HCT116 (cell line): ENCODE results near the gene PRMT3. TPM values are rescaled to one million over a fixed set of nuclear protein-coding genes. Genes with fewer than 3 reads are reported as not detected.

Source experiments
- ATAC-seq: fragments of 200-7000 bp; cut with Tn5 transposase; 2 replicates; pipeline ENCODE4 v1.9.1; 2020; ENCODE audit warnings: mild to moderate bottlenecking, moderate library complexity
- BruUV-seq: library from RNA; stranded (reverse); fragments of 400-500 nt; replicated peaks from 2 replicates; lab custom pipeline; 2021; lab: Mats Ljungman, UMichigan
- CTCF ChIA-PET: fragments of 300-600 bp; sonication (Branson Sonifier 250); formaldehyde crosslinking; loops from one replicate; lab custom pipeline; 2021; ENCODE audit warnings: antibody characterized with exemption; lab: Charles Lee
- POLR2A ChIA-PET: fragments of 300-600, 350-600 bp; sonication (Branson Sonifier 250); formaldehyde crosslinking; loops from one replicate; lab custom pipeline; 2021; ENCODE audit warnings: antibody characterized with exemption; lab: Charles Lee
- RAD21 ChIA-PET, 2 experiments: fragments of 300-600 bp; sonication (Branson Sonifier 250); formaldehyde crosslinking; loops; one replicate each; lab custom pipeline; 2023; ENCODE audit warnings: low total read pairs in 2 of 2; ENCODE audit not compliant: uncharacterized antibody in 2 of 2, unreplicated experiment in 2 of 2, low non-redundant PET in 1 of 2; lab: Charles Lee
- DNase-seq: peaks from one replicate; pipeline ENCODE4 v3.0.0-alpha.2; 2010; ENCODE audit warnings: low read depth, low spot score
- H2AFZ ChIP-seq: fragments of 200-600 bp; shearing (Covaris generic), sonication (generic); 2 replicates; pipeline ENCODE4 v1.6.1; 2017; ENCODE audit warnings: low read depth, mixed run types, mixed read lengths, antibody characterized with exemption, low read length; ENCODE audit not compliant: poor library complexity, severe bottlenecking
- H3K27ac ChIP-seq: 2 replicates; pipeline ENCODE4 v1.5.1; 2012; ENCODE audit warnings: low read depth, low read length
- H3K27me3 ChIP-seq: fragments of 200-600 bp; sonication (generic); 2 replicates; pipeline ENCODE4 v1.6.1; 2016; ENCODE audit warnings: mixed run types, low read length, mixed read lengths; ENCODE audit not compliant: insufficient read depth
- H3K36me3 ChIP-seq, 2 experiments: fragments of 200-500 bp in 1 of 2; fragments of 200-600 bp in 1 of 2; sonication (Bioruptor generic) in 1 of 2; sonication (generic) in 1 of 2; 2 replicates each; pipeline versions ENCODE4 v1.5.1 to v1.6.1; 2014 to 2016; ENCODE audit warnings: low read length in 2 of 2, inconsistent platforms in 1 of 2, mixed read lengths in 1 of 2, mixed run types in 1 of 2; ENCODE audit not compliant: insufficient read depth in 2 of 2, control insufficient read depth in 1 of 2
- H3K4me1 ChIP-seq, 2 experiments: fragments of 200-600 bp in 1 of 2; sonication (generic) in 1 of 2; 2 replicates each; pipeline versions ENCODE4 v1.5.1 to v1.6.1; 2012 to 2017; ENCODE audit warnings: low read length in 2 of 2, inconsistent platforms in 1 of 2, mild to moderate bottlenecking in 1 of 2, mixed read lengths in 1 of 2, mixed run types in 1 of 2, moderate library complexity in 1 of 2; ENCODE audit not compliant: insufficient read depth in 2 of 2, control insufficient read depth in 1 of 2
- H3K4me2 ChIP-seq: fragments of 200-600 bp; sonication (generic); 2 replicates; pipeline ENCODE4 v1.6.1; 2017; ENCODE audit warnings: mixed run types, low read length, mixed read lengths
- H3K4me3 ChIP-seq, 2 experiments: fragments of 200-600 bp in 1 of 2; sonication (generic) in 1 of 2; replicated peaks in 1 of 2; 2 replicates each; pipeline ENCODE4 v1.5.1; 2011 to 2016; ENCODE audit warnings: low read length in 2 of 2, control low read depth in 1 of 2, low read depth in 1 of 2, mild to moderate bottlenecking in 1 of 2, mixed read lengths in 1 of 2, mixed run types in 1 of 2
- H3K79me2 ChIP-seq: fragments of 200-600 bp; sonication (generic); 2 replicates; pipeline ENCODE4 v1.6.1; 2017; ENCODE audit warnings: mild to moderate bottlenecking, mixed run types, low read length, moderate library complexity, mixed read lengths; ENCODE audit not compliant: insufficient read depth
- H3K9ac ChIP-seq: fragments of 200-600 bp; sonication (generic); 2 replicates; pipeline ENCODE4 v1.6.1; 2016; ENCODE audit warnings: low read length, mixed read lengths
- H3K9me2 ChIP-seq: fragments of 200-600 bp; sonication (generic), shearing (Covaris generic); 2 replicates; pipeline ENCODE4 v1.6.1; 2017; ENCODE audit warnings: mixed run types, mild to moderate bottlenecking, moderate library complexity; ENCODE audit not compliant: insufficient read depth
- H3K9me3 ChIP-seq, 2 experiments: fragments of 200-500 bp in 1 of 2; fragments of 200-600 bp in 1 of 2; sonication (Bioruptor generic) in 1 of 2; sonication (generic) in 1 of 2; 2 replicates each; pipeline ENCODE4 v1.6.1; 2014 to 2017; ENCODE audit warnings: low read length in 2 of 2, mixed read lengths in 2 of 2, inconsistent platforms in 1 of 2, low read depth in 1 of 2, mild to moderate bottlenecking in 1 of 2, mixed run types in 1 of 2, moderate library complexity in 1 of 2; ENCODE audit not compliant: control insufficient read depth in 1 of 2, insufficient read depth in 1 of 2
- H4K20me1 ChIP-seq: fragments of 200-600 bp; sonication (generic), shearing (Covaris generic); 2 replicates; pipeline ENCODE4 v1.6.1; 2017; ENCODE audit warnings: mixed run types, mild to moderate bottlenecking, moderate library complexity; ENCODE audit not compliant: insufficient read depth
- CBX3 ChIP-seq: IDR thresholded peaks from 2 replicates; pipeline ENCODE4 v1.6.1; 2012; ENCODE audit warnings: low read depth
- CEBPB ChIP-seq: IDR thresholded peaks from 2 replicates; pipeline ENCODE4 v1.6.1; 2012; ENCODE audit warnings: low read depth
- EGR1 ChIP-seq: IDR thresholded peaks from 2 replicates; pipeline ENCODE4 v1.6.1; 2012; ENCODE audit warnings: low read depth
- EZH2 ChIP-seq: fragments of 200-600 bp; sonication (generic); IDR thresholded peaks from 2 replicates; pipeline ENCODE4 v1.6.1; 2017; ENCODE audit warnings: antibody characterized with exemption, mixed run types
- EZH2phosphoT487 ChIP-seq: fragments of 200-600 bp; IDR thresholded peaks from 2 replicates; pipeline ENCODE4 v1.6.1; 2018; ENCODE audit warnings: antibody characterized with exemption, borderline replicate concordance
- FOSL1 ChIP-seq: IDR thresholded peaks from 2 replicates; pipeline ENCODE4 v1.6.1; 2012; ENCODE audit warnings: low read depth
- JUND ChIP-seq: IDR thresholded peaks from 2 replicates; pipeline ENCODE4 v1.6.1; 2012
- POLR2AphosphoS5 ChIP-seq: IDR thresholded peaks from 2 replicates; pipeline ENCODE4 v1.6.1; 2011; ENCODE audit warnings: mild to moderate bottlenecking, low read depth, low read length, moderate library complexity
- RAD21 ChIP-seq: IDR thresholded peaks from 2 replicates; pipeline ENCODE4 v1.6.1; 2012; ENCODE audit warnings: low read depth, mild to moderate bottlenecking
- SIN3A ChIP-seq: IDR thresholded peaks from 2 replicates; pipeline ENCODE4 v1.6.1; 2012; ENCODE audit warnings: low read depth
- SP1 ChIP-seq: IDR thresholded peaks from 2 replicates; pipeline ENCODE4 v1.6.1; 2012; ENCODE audit warnings: low read depth
- SRF ChIP-seq: IDR thresholded peaks from 2 replicates; pipeline ENCODE4 v1.6.1; 2012; ENCODE audit warnings: low read depth
- TCF7L2 ChIP-seq: IDR thresholded peaks from 2 replicates; pipeline ENCODE4 v1.7.0; 2011; ENCODE audit warnings: borderline replicate concordance, inconsistent platforms; ENCODE audit not compliant: insufficient read depth, insufficient read length; ENCODE audit errors: extremely low read depth
- YY1 ChIP-seq: IDR thresholded peaks from 2 replicates; pipeline ENCODE4 v1.6.1; 2011; ENCODE audit warnings: low read length, low read depth, moderate library complexity, mild to moderate bottlenecking; ENCODE audit not compliant: insufficient replicate concordance; ENCODE audit errors: extremely low read depth
- ZFX ChIP-seq: fragments of 450-650 bp; IDR thresholded peaks from 2 replicates; pipeline ENCODE4 v1.6.1; 2017
- ZNF274 ChIP-seq: fragments of 200-500 bp; sonication (Bioruptor generic); IDR thresholded peaks from 2 replicates; pipeline ENCODE4 v1.6.1; 2014; ENCODE audit warnings: mild to moderate bottlenecking, low read depth, low read length, inconsistent platforms
- intact Hi-C: fragments of 100-400 bp; cut with micrococcal nuclease; formaldehyde crosslinking; loops from 2 replicates; pipeline ENCODE4 v1.10.0; 2022
- total RNA-seq: library from RNA; stranded (reverse); gene quantifications from one replicate; pipeline ENCODE4 v1.2.1, GENCODE V29; 2021; ENCODE audit not compliant: unreplicated experiment
- TF ChIP-seq, protein P1 (sequence below): IDR thresholded peaks from 2 replicates; pipeline ENCODE4 v1.6.1; 2011; ENCODE audit warnings: mild to moderate bottlenecking, low read length, moderate library complexity; ENCODE audit not compliant: insufficient replicate concordance; ENCODE audit errors: extremely low read depth
- TF ChIP-seq, protein P2 (sequence below): IDR thresholded peaks from 2 replicates; pipeline ENCODE4 v1.6.1; 2012
- TF ChIP-seq, protein P3 (sequence below): IDR thresholded peaks from 2 replicates; pipeline ENCODE4 v1.6.1; 2012; ENCODE audit warnings: low read depth

Gene PRMT3
- total RNA-seq, 1 experiment from 2014 or later, result 24.3 TPM

DNA sequence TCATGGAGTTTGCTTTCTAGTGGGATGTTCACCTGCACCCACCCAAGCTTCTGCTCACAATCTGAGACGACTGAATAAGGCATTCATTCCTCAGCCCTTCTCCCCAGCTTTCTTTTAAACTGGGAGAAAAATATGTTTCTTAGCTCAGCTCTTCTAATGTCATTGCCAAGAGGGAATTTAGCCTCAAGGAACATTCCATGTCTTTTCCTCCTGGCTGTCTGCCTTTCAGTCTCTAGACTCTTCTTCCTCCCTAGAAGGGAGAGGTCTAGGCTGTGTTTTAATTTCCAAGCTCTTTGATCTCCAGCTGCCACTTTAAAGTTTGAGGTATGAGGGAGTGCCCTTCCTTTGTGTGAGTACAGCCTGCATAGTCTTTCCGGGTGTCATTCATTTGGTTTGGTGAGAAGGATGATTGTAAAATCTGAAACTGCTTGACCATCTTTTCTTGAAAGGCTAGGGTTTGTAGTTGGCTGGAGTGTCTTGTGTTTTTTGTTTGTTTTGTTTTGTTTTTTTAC is 35.7 kb upstream of the PRMT3 start:
- DNase-seq, result no peak
- H3K4me1 ChIP-seq, result peaks cover 0 to 10% of the 10 kb centered on the region in 2 experiments; a peak in 2 of 4 replicates
- H3K79me2 ChIP-seq, result no peaks in the 10 kb centered on the region
- H3K4me2 ChIP-seq, result no peak overlapping the region
- H3K9me2 ChIP-seq, result no peaks in the 10 kb centered on the region
- no peaks in the 10 kb centered on the region for H4K20me1 ChIP-seq
- peaks cover 3% of the 10 kb centered on the region; the same call in 1 of the 2 replicates for H3K27me3 ChIP-seq
- ChIA-PET POLR2A (no interaction called here), RAD21 (no interaction called here), CTCF (interaction anchor here (0.7 to 4.7 kb wide), 2 partner anchors 219 to 223 kb away, joined by 3 to 84 read pairs; no protein-coding TSS in a partner anchor)
- intact Hi-C loops, result loop anchor here (10.0 kb wide), 2 partner anchors 447 to 797 kb away; no protein-coding TSS in a partner anchor
- no peaks in the 10 kb centered on the region for H3K9me3 ChIP-seq
- no peak overlapping the region for H2AFZ ChIP-seq
- H3K4me3 ChIP-seq, result no peak overlapping the region
- no peak overlapping the region for H3K9ac ChIP-seq
- no peak overlapping the region for H3K27ac ChIP-seq
- no TSS peak for BruUV-seq
- H3K36me3 ChIP-seq, result no peaks in the 10 kb centered on the region
- TF ChIP-seq SIN3A, result no peak
- no peak for TF ChIP-seq CBX3
- no peak for TF ChIP-seq POLR2AphosphoS5
- no peak for TF ChIP-seq JUND
- no peak for TF ChIP-seq SP1
- TF ChIP-seq, protein P1, sequence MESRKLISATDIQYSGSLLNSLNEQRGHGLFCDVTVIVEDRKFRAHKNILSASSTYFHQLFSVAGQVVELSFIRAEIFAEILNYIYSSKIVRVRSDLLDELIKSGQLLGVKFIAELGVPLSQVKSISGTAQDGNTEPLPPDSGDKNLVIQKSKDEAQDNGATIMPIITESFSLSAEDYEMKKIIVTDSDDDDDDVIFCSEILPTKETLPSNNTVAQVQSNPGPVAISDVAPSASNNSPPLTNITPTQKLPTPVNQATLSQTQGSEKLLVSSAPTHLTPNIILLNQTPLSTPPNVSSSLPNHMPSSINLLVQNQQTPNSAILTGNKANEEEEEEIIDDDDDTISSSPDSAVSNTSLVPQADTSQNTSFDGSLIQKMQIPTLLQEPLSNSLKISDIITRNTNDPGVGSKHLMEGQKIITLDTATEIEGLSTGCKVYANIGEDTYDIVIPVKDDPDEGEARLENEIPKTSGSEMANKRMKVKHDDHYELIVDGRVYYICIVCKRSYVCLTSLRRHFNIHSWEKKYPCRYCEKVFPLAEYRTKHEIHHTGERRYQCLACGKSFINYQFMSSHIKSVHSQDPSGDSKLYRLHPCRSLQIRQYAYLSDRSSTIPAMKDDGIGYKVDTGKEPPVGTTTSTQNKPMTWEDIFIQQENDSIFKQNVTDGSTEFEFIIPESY, result no peak
- TF ChIP-seq, protein P2, sequence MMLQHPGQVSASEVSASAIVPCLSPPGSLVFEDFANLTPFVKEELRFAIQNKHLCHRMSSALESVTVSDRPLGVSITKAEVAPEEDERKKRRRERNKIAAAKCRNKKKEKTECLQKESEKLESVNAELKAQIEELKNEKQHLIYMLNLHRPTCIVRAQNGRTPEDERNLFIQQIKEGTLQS, result no peak
- no peak for TF ChIP-seq CEBPB
- TF ChIP-seq EZH2phosphoT487, result no peak
- TF ChIP-seq ZNF274, result no peak
- TF ChIP-seq, protein P3, sequence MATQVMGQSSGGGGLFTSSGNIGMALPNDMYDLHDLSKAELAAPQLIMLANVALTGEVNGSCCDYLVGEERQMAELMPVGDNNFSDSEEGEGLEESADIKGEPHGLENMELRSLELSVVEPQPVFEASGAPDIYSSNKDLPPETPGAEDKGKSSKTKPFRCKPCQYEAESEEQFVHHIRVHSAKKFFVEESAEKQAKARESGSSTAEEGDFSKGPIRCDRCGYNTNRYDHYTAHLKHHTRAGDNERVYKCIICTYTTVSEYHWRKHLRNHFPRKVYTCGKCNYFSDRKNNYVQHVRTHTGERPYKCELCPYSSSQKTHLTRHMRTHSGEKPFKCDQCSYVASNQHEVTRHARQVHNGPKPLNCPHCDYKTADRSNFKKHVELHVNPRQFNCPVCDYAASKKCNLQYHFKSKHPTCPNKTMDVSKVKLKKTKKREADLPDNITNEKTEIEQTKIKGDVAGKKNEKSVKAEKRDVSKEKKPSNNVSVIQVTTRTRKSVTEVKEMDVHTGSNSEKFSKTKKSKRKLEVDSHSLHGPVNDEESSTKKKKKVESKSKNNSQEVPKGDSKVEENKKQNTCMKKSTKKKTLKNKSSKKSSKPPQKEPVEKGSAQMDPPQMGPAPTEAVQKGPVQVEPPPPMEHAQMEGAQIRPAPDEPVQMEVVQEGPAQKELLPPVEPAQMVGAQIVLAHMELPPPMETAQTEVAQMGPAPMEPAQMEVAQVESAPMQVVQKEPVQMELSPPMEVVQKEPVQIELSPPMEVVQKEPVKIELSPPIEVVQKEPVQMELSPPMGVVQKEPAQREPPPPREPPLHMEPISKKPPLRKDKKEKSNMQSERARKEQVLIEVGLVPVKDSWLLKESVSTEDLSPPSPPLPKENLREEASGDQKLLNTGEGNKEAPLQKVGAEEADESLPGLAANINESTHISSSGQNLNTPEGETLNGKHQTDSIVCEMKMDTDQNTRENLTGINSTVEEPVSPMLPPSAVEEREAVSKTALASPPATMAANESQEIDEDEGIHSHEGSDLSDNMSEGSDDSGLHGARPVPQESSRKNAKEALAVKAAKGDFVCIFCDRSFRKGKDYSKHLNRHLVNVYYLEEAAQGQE, result no peak
- TF ChIP-seq EZH2, result no peak
- no peak for TF ChIP-seq SRF
- no peak for TF ChIP-seq TCF7L2
- no peak for TF ChIP-seq RAD21
- TF ChIP-seq YY1, result no peak
- TF ChIP-seq EGR1, result no peak
- no peak for TF ChIP-seq ZFX
- no peak for TF ChIP-seq FOSL1
- ATAC-seq, result no peak
